K562 (cell line): Measurements from ENCODE around the gene DNA2. TPM values are rescaled to one million over a fixed set of nuclear protein-coding genes. Genes with fewer than 3 reads are reported as not detected.

Source experiments
- ATAC-seq: fragments of 200-7000 bp; cut with Tn5 transposase; 3 replicates; pipeline ENCODE4 v1.9.1; 2020; ENCODE audit warnings: moderate library complexity
- BruUV-seq: library from RNA; stranded (reverse); fragments of 400-500 nt; replicated peaks from 2 replicates; lab custom pipeline; 2021; lab: Mats Ljungman, UMichigan
- CTCF ChIA-PET: fragments of 300-600 bp; formaldehyde crosslinking; extraction: SDS; loops from one replicate; lab custom pipeline; 2021; ENCODE audit warnings: low intra/inter-chr PET ratio; lab: Yijun Ruan, JAX
- POLR2A ChIA-PET: fragments of 300-600, 350-650 bp; sonication (Branson Sonifier 250); formaldehyde crosslinking; extraction: SDS; loops from one replicate; lab custom pipeline; 2021; ENCODE audit warnings: antibody characterized with exemption, inconsistent platforms; lab: Yijun Ruan, JAX
- DNase-seq, 4 experiments: peaks; one replicate each; pipeline versions ENCODE4 v3.0.0 to v3.0.0-alpha.2; 2011 to 2018; ENCODE audit warnings: low spot score in 3 of 4, mixed read lengths in 3 of 4; ENCODE audit errors: extremely low read depth in 1 of 4
- FAIRE-seq: peaks from 2 replicates; lab custom pipeline; 2011; peaks lifted over from hg19 to GRCh38; lab: Jason Lieb, UNC
- H2AFZ ChIP-seq: 2 replicates; pipeline ENCODE4 v1.6.0; 2011; ENCODE audit warnings: low read depth, low read length, control low read depth, inconsistent platforms
- H3K27ac ChIP-seq: fragments of 200-600 bp; 3 replicates; pipeline ENCODE4 v1.8.0; 2011; ENCODE audit warnings: low read depth, mild to moderate bottlenecking, control low read depth, inconsistent platforms, low read length, moderate library complexity, mixed read lengths; ENCODE audit errors: extremely low read depth
- H3K27me3 ChIP-seq, 2 experiments: fragments of 300-600 bp in 1 of 2; 2 replicates in 1 of 2; 3 replicates in 1 of 2; pipeline versions ENCODE4 v1.6.0 to v1.8.0; 2011; ENCODE audit warnings: inconsistent platforms in 2 of 2, low read length in 2 of 2, mild to moderate bottlenecking in 1 of 2, mixed read lengths in 1 of 2, moderate library complexity in 1 of 2; ENCODE audit not compliant: control insufficient read depth in 2 of 2, insufficient read depth in 2 of 2
- H3K36me3 ChIP-seq: fragments of 300-600 bp; 3 replicates; pipeline ENCODE4 v1.8.0; 2011; ENCODE audit warnings: mild to moderate bottlenecking, low read length, inconsistent platforms; ENCODE audit not compliant: control insufficient read depth, insufficient read depth
- H3K4me1 ChIP-seq, 2 experiments: fragments of 200-600 bp in 1 of 2; replicated peaks in 1 of 2; 2 replicates in 1 of 2; 3 replicates in 1 of 2; pipeline versions ENCODE4 v1.5.1 to v1.8.0; 2011; ENCODE audit warnings: inconsistent platforms in 2 of 2, low read length in 2 of 2, mild to moderate bottlenecking in 1 of 2, mixed read lengths in 1 of 2, moderate library complexity in 1 of 2; ENCODE audit not compliant: control insufficient read depth in 2 of 2, insufficient read depth in 2 of 2
- H3K4me2 ChIP-seq: 2 replicates; pipeline ENCODE4 v1.6.1; 2011; ENCODE audit warnings: low read length, control low read depth, inconsistent platforms, mixed read lengths; ENCODE audit not compliant: insufficient read depth
- H3K4me3 ChIP-seq: fragments of 200-600 bp; sonication (generic), shearing (Covaris generic); 2 replicates; pipeline ENCODE4 v1.5.1; 2016; ENCODE audit warnings: control low read depth, inconsistent platforms
- H3K79me2 ChIP-seq: fragments of 200-600 bp; 3 replicates; pipeline ENCODE4 v1.8.0; 2011; ENCODE audit warnings: low read length, inconsistent platforms; ENCODE audit not compliant: control insufficient read depth, insufficient read depth
- H3K9ac ChIP-seq, 2 experiments: 2 replicates each; pipeline versions ENCODE4 v1.6.0 to v1.6.1; 2011; ENCODE audit warnings: low read depth in 2 of 2, low read length in 2 of 2, control low read depth in 1 of 2, inconsistent platforms in 1 of 2, mild to moderate bottlenecking in 1 of 2, mixed read lengths in 1 of 2; ENCODE audit not compliant: insufficient read depth in 1 of 2
- H3K9me1 ChIP-seq: one replicate; pipeline ENCODE4 v1.6.0; 2011; ENCODE audit warnings: inconsistent platforms, mild to moderate bottlenecking, low read length, moderate library complexity; ENCODE audit not compliant: control insufficient read depth, insufficient read depth
- H3K9me3 ChIP-seq: replicated peaks from 2 replicates; pipeline ENCODE4 v1.5.1; 2011; ENCODE audit warnings: low read depth, low read length, inconsistent platforms; ENCODE audit not compliant: control insufficient read depth, insufficient read depth
- H4K20me1 ChIP-seq: replicated peaks from 2 replicates; pipeline ENCODE4 v1.6.1; 2011; ENCODE audit warnings: low read length, inconsistent platforms, mixed read lengths; ENCODE audit not compliant: control insufficient read depth, insufficient read depth
- HEY1 ChIP-seq: fragments of 250-450 bp; sonication (Bioruptor Pico); IDR thresholded peaks from 2 replicates; pipeline ENCODE4 v1.5.0; 2020; ENCODE audit warnings: mild to moderate bottlenecking, moderate library complexity, borderline replicate concordance
- HSF4 ChIP-seq: fragments of 250-450 bp; sonication (Bioruptor Pico); IDR thresholded peaks from 2 replicates; pipeline ENCODE4 v2.1.2; 2022; ENCODE audit warnings: mild to moderate bottlenecking, moderate library complexity, borderline replicate concordance
- NR2F6 ChIP-seq: fragments of 450-650 bp; formaldehyde crosslinking; IDR thresholded peaks from 2 replicates; pipeline ENCODE4 v1.4.0; 2020; ENCODE audit warnings: mild to moderate bottlenecking
- ZNF316 ChIP-seq: fragments of 450-650 bp; IDR thresholded peaks from 2 replicates; pipeline ENCODE4 v1.6.1; 2016
- ZNF445 ChIP-seq: fragments of 250-450 bp; sonication (Bioruptor Pico); IDR thresholded peaks from 2 replicates; pipeline ENCODE4 v1.4.0; 2020; ENCODE audit warnings: low read depth, mild to moderate bottlenecking, moderate library complexity
- ZNF76 ChIP-seq: fragments of 250-450 bp; sonication (Bioruptor Pico); IDR thresholded peaks from 2 replicates; pipeline ENCODE4 v1.4.0; 2020; ENCODE audit warnings: mild to moderate bottlenecking, moderate library complexity, borderline replicate concordance
- WGBS: fragments of 100-300 bp; shearing (Covaris generic); methylation state at CpG from one replicate; pipeline ENCODE4 v1.1.6; 2016; ENCODE audit warnings: low coverage, mixed read lengths; ENCODE audit not compliant: insufficient coverage; ENCODE audit errors: missing lambda C conversion rate; 5-methylcytosine and 5-hydroxymethylcytosine counted together
- in situ Hi-C: fragments of 300-500 bp; cut with MboI; formaldehyde crosslinking; loops from 4 replicates; pipeline ENCODE4 v1.15.0; 2018; ENCODE audit warnings: inconsistent platforms, mixed read lengths
- intact Hi-C: fragments of 100-400 bp; cut with micrococcal nuclease; formaldehyde crosslinking; loops from 2 replicates; pipeline ENCODE4 v1.14.2; 2022
- polyA plus RNA-seq, 8 experiments: library from polyadenylated mRNA; depleted of rRNA in 4 of 8; stranded (reverse) in 5 of 8; unstranded in 3 of 8; fragments of >200 nt; fragmentation: Nextera tagmentation in 2 of 8; fragmentation: Illumina TruSeq in 1 of 8; extraction: Ambion mirVana in 2 of 8; extraction: Trizol in 1 of 8; gene quantifications; 2 replicates each; pipeline versions ENCODE4 v1.2.1 to v1.2.3, GENCODE V29; 2011 to 2014; ENCODE audit warnings: inconsistent platforms in 1 of 8, missing spikeins in 1 of 8
- total RNA-seq, 7 experiments: library from RNA; depleted of rRNA in 6 of 7; stranded (reverse); fragments of >200 nt in 6 of 7; fragmentation: Illumina TruSeq in 2 of 7; extraction: Trizol in 2 of 7; gene quantifications; 2 replicates each; pipeline versions ENCODE4 v1.2.1 to v1.2.3, GENCODE V29; 2011 to 2021; ENCODE audit warnings: low replicate concordance in 1 of 7

Gene DNA2
- total and polyA plus RNA-seq, 9 of the 15 experiments (the other 6 are each of a cell fraction or from before 2014, with no cell fraction given) = 24.6 to 51.4 (median 40.8) TPM

GRCh38 chr10:68508090-68508489 is 36.3 kb upstream of the DNA2 start:
- Histone ChIP-seq H4K20me1 (no peaks in the 10 kb centered on the region), H2AFZ (no peak overlapping the region), H3K9me1 (no peaks in the 10 kb centered on the region), H3K9ac (no peak overlapping the region), H3K27me3 (no peaks in the 10 kb centered on the region), H3K4me2 (no peak overlapping the region), H3K4me1 (no peaks in the 10 kb centered on the region), H3K27ac (no peak overlapping the region), H3K36me3 (peaks cover 13% of the 10 kb centered on the region; the same call in 1 of the 3 replicates), H3K9me3 (no peaks in the 10 kb centered on the region), H3K4me3 (no peak overlapping the region), H3K79me2 (no peaks in the 10 kb centered on the region)
- ChIA-PET POLR2A (interaction anchor here (1.5 kb wide), 1 partner anchor 9 kb away, joined by 3 read pairs; no protein-coding TSS in a partner anchor), CTCF (no interaction called here)
- TF ChIP-seq ZNF316 (peak; percentile 16; the same call in 1 of the 2 replicates), NR2F6 (CRISPR knock-in tag) (no peak)
- no TSS peak for BruUV-seq
- FAIRE-seq = no peak
- DNase-seq = no peak
- WGBS = 83% methylated on average over 6 of the region's 6 CpGs
- no peak for ATAC-seq
- in situ Hi-C loops (no loop called here), intact Hi-C loops (no loop called here)

- intact Hi-C loops (no loop called here), in situ Hi-C loops (no loop called here)
- Histone ChIP-seq H3K9ac (no peak overlapping the region), H3K36me3 (peaks cover 20% of the 10 kb centered on the region; the same call in 1 of the 3 replicates), H3K79me2 (no peaks in the 10 kb centered on the region), H3K9me1 (no peaks in the 10 kb centered on the region), H4K20me1 (no peaks in the 10 kb centered on the region), H3K4me3 (no peak overlapping the region), H2AFZ (no peak overlapping the region), H3K27me3 (no peaks in the 10 kb centered on the region), H3K4me1 (no peaks in the 10 kb centered on the region), H3K9me3 (no peaks in the 10 kb centered on the region), H3K4me2 (no peak overlapping the region), H3K27ac (no peak overlapping the region)
- DNase-seq (no peak), ATAC-seq (no peak), FAIRE-seq (no peak)
- no TSS peak for BruUV-seq
- CTCF ChIA-PET = no interaction called here
- 93% methylated on average over 5 of the region's 5 CpGs for WGBS
- POLR2A ChIA-PET = no interaction called here
- no peak for TF ChIP-seq ZNF445 (CRISPR knock-in tag)
- no peak for TF ChIP-seq HSF4 (CRISPR knock-in tag)
- TF ChIP-seq HEY1 (CRISPR knock-in tag) = no peak
- no peak for TF ChIP-seq ZNF76 (CRISPR knock-in tag)
Observed at GRCh38 chr10:68506411-68506810, 34.6 kb upstream of the DNA2 start.
